ENCODE results near the gene GRB10. TPM values are rescaled to one million over a fixed set of nuclear protein-coding genes. Genes with fewer than 3 reads are reported as not detected.

Gene GRB10
- total and polyA plus RNA-seq, 2 donors (not counting 3 experiments of a cell fraction or from before 2014, with no cell fraction given), result 43.7 to 240 TPM

- no peak overlapping the region for H3K4me2 ChIP-seq (ENCODE audit: insufficient read depth, low read length)
- no TSS peak for BruUV-seq (replicated peaks)
- no peaks in the 10 kb centered on the region for H3K79me2 ChIP-seq (ENCODE audit: control insufficient read depth, insufficient read depth, low read length)
- H4K20me1 ChIP-seq (replicated peaks; ENCODE audit: control insufficient read depth, extremely low read depth, insufficient read depth, low read length), result no peaks in the 10 kb centered on the region
- TF ChIP-seq, protein P1, sequence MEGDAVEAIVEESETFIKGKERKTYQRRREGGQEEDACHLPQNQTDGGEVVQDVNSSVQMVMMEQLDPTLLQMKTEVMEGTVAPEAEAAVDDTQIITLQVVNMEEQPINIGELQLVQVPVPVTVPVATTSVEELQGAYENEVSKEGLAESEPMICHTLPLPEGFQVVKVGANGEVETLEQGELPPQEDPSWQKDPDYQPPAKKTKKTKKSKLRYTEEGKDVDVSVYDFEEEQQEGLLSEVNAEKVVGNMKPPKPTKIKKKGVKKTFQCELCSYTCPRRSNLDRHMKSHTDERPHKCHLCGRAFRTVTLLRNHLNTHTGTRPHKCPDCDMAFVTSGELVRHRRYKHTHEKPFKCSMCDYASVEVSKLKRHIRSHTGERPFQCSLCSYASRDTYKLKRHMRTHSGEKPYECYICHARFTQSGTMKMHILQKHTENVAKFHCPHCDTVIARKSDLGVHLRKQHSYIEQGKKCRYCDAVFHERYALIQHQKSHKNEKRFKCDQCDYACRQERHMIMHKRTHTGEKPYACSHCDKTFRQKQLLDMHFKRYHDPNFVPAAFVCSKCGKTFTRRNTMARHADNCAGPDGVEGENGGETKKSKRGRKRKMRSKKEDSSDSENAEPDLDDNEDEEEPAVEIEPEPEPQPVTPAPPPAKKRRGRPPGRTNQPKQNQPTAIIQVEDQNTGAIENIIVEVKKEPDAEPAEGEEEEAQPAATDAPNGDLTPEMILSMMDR (IDR thresholded peaks at IDR 0.05; ENCODE audit: extremely low read depth in 1 of 2, insufficient read depth in 1 of 2, low read depth in 1 of 2, low read length in 2 of 2), result no peak
- TF ChIP-seq GATA2 (IDR thresholded peaks at IDR 0.05; ENCODE audit: insufficient read depth, insufficient read length, low read depth, low read length) (no peak), MYC (IDR thresholded peaks at IDR 0.05; ENCODE audit: low read depth, low read length) (no peak), EZH2 (IDR thresholded peaks at IDR 0.05; ENCODE audit: borderline replicate concordance, low read depth, low read length, severe bottlenecking) (no peak), POLR2A (IDR thresholded peaks at IDR 0.05; ENCODE audit: low read depth, low read length) (no peak), JUN (IDR thresholded peaks at IDR 0.05; ENCODE audit: borderline replicate concordance, insufficient read depth, insufficient read length, low read depth) (no peak), POLR2AphosphoS5 (IDR thresholded peaks at IDR 0.05; ENCODE audit: insufficient read depth, low read depth, low read length) (no peak), MAX (IDR thresholded peaks at IDR 0.05; ENCODE audit: insufficient read depth, insufficient read length) (no peak), FOS (IDR thresholded peaks at IDR 0.05; ENCODE audit: borderline replicate concordance, insufficient read depth, low read length) (no peak)
- H3K27me3 ChIP-seq (ENCODE audit: control insufficient read depth in 2 of 2, insufficient read depth in 2 of 2, low read length in 2 of 2), result no peaks in the 10 kb centered on the region
- DNase-seq (ENCODE audit: low read depth, low spot score) (peak; percentile 49), FAIRE-seq (no peak)
- H3K9ac ChIP-seq (replicated peaks; ENCODE audit: extremely low read depth, insufficient read depth, low read length), result no peak overlapping the region
- H3K4me1 ChIP-seq (ENCODE audit: control insufficient read depth, extremely low read depth, insufficient read depth, low read length), result peaks cover 11% of the 10 kb centered on the region
- no peak overlapping the region for H2AFZ ChIP-seq (ENCODE audit: low read depth, low read length)
- ChIA-PET POLR2A (interaction anchor here (0.6 kb wide), 1 partner anchor 96 kb away, joined by 3 read pairs; no protein-coding TSS in a partner anchor), CTCF (interaction anchor here (1.4 kb wide), 1 partner anchor 336 kb away, joined by 3 read pairs; no protein-coding TSS in a partner anchor)
- dilution Hi-C loops (cut with MboI; ENCODE audit: extremely low pct_ligation_motif_present, low sequenced_read_pairs), result no loop called here
- no peak overlapping the region for H3K27ac ChIP-seq (ENCODE audit: insufficient read depth, low read depth, low read length)
- no peak overlapping the region for H3K4me3 ChIP-seq (replicated peaks in 1 of 3; ENCODE audit: insufficient read depth in 1 of 3, low read depth in 1 of 3, low read length in 3 of 3)
- intact Hi-C loops (cut with micrococcal nuclease), result no loop called here
- no peaks in the 10 kb centered on the region for H3K36me3 ChIP-seq (ENCODE audit: control insufficient read depth in 2 of 2, extremely low read depth in 1 of 2, insufficient read depth in 2 of 2, low read length in 2 of 2)
- H3K9me1 ChIP-seq (replicated peaks; ENCODE audit: control insufficient read depth, extremely low read depth, insufficient read depth, low read length), result no peaks in the 10 kb centered on the region
- no peaks in the 10 kb centered on the region for H3K9me3 ChIP-seq (replicated peaks; ENCODE audit: control insufficient read depth, insufficient read depth, low read length)
These were observed 22.9 kb upstream of the GRB10 start for GRCh38 chr7:50805447-50806125.

Measured in endothelial cell of umbilical vein (primary cell).